Urinary bladder (tissue), 4 donors: Measurements from ENCODE around the gene ZSCAN31. TPM values are rescaled to one million over a fixed set of nuclear protein-coding genes. Genes with fewer than 3 reads are reported as not detected.
A peak's percentile ranks its signal among the peaks of the same experiment; 100 is the strongest.
"Not testable (repeated sequence)": the region's sequence is repeated elsewhere in the genome, so short reads cannot be mapped to it uniquely, and the experiment has no call there.

Experiments
- DNase-seq: peaks from one replicate; pipeline ENCODE4 v3.0.0-alpha.2; 2015; ENCODE audit errors: extremely low spot score
- H3K27ac ChIP-seq: one replicate; pipeline ENCODE4 v1.5.1; 2013; ENCODE audit warnings: low read depth, mild to moderate bottlenecking, moderate library complexity
- H3K36me3 ChIP-seq: one replicate; pipeline ENCODE4 v1.6.1; 2013; ENCODE audit warnings: mild to moderate bottlenecking, moderate library complexity; ENCODE audit not compliant: insufficient read depth
- H3K4me1 ChIP-seq: one replicate; pipeline ENCODE4 v1.6.1; 2013; ENCODE audit warnings: mild to moderate bottlenecking, moderate library complexity; ENCODE audit not compliant: insufficient read depth
- H3K4me3 ChIP-seq: one replicate; pipeline ENCODE4 v1.5.1; 2013; ENCODE audit warnings: low read depth, low read length
- whole genome bisulfite sequencing: extraction: QIAGEN DNeasy Blood & Tissue Kit; methylation state at CpG from one replicate; pipeline ENCODE4 v1.1.7; 2013; 5-methylcytosine and 5-hydroxymethylcytosine counted together
- polyA plus RNA-seq: library from polyadenylated mRNA; stranded (reverse); fragments of 200-250 nt; gene quantifications from one replicate; pipeline ENCODE4 v1.2.3, GENCODE V29; 2013
- total RNA-seq: library from RNA; depleted of rRNA; stranded (reverse); fragments of >200 nt; gene quantifications from one replicate; pipeline ENCODE4 v1.2.3, GENCODE V29; 2014
- donor health status: healthy with polysubstance abuse.
- donor health status: healthy.

Gene ZSCAN31
- total and polyA plus RNA-seq, 2 donors = 10.1 to 21.5 TPM

- peaks cover 8% of the 10 kb centered on the region for H3K36me3 ChIP-seq
- no peak overlapping the region for H3K27ac ChIP-seq
- no peaks in the 10 kb centered on the region for H3K4me1 ChIP-seq
- H3K4me3 ChIP-seq = no peak overlapping the region
- 96% methylated on average over 1 of the region's 1 CpG for WGBS
- DNase-seq = no peak
Observed at GRCh38 chr6:28323813-28324424, 12.0 kb downstream of the ZSCAN31 start.

GRCh38 chr6:28322661-28323060, 13.3 kb downstream of the ZSCAN31 start:
- WGBS = 88% methylated on average over 3 of the region's 3 CpGs
- no peaks in the 10 kb centered on the region for H3K4me1 ChIP-seq
- no peak overlapping the region for H3K4me3 ChIP-seq
- H3K36me3 ChIP-seq = peaks cover 8% of the 10 kb centered on the region
- no peak for DNase-seq
- no peak overlapping the region for H3K27ac ChIP-seq

GRCh38 chr6:28317866-28318265, 18.1 kb downstream of the ZSCAN31 start:
- H3K4me3 ChIP-seq, H3K27ac ChIP-seq, H3K36me3 ChIP-seq, DNase-seq, H3K4me1 ChIP-seq: not testable (repeated sequence)
- 94% methylated on average over 8 of the region's 8 CpGs for WGBS

- 57% methylated on average over 3 of the region's 3 CpGs for WGBS
- Histone ChIP-seq H3K36me3 (peaks cover 2% of the 10 kb centered on the region), H3K4me3 (no peak overlapping the region), H3K27ac (no peak overlapping the region), H3K4me1 (no peaks in the 10 kb centered on the region)
- no peak for DNase-seq
Observed at GRCh38 chr6:28315628-28316027, 20.3 kb downstream of the ZSCAN31 start.

- Histone ChIP-seq H3K4me3 (no peak overlapping the region), H3K4me1 (no peaks in the 10 kb centered on the region), H3K36me3 (peaks cover 2% of the 10 kb centered on the region), H3K27ac (no peak overlapping the region)
- WGBS = 88% methylated on average over 23 of the region's 23 CpGs
- no peak for DNase-seq
Observed at GRCh38 chr6:28312939-28313338, 23.0 kb downstream of the ZSCAN31 start.

- Histone ChIP-seq H3K4me3 (no peak overlapping the region), H3K36me3 (peaks cover 2% of the 10 kb centered on the region), H3K4me1 (no peaks in the 10 kb centered on the region), H3K27ac (no peak overlapping the region)
- 80% methylated on average over 9 of the region's 9 CpGs for WGBS
- DNase-seq = no peak
Observed at GRCh38 chr6:28311139-28311823, 24.7 kb downstream of the ZSCAN31 start.

GRCh38 chr6:28306363-28306762, 29.6 kb downstream of the ZSCAN31 start:
- not testable (repeated sequence) for DNase-seq, H3K36me3 ChIP-seq, H3K4me1 ChIP-seq, H3K27ac ChIP-seq, H3K4me3 ChIP-seq

GRCh38 chr6:28303570-28303969, 32.4 kb downstream of the ZSCAN31 start:
- H3K4me1 ChIP-seq = no peaks in the 10 kb centered on the region
- H3K36me3 ChIP-seq = no peaks in the 10 kb centered on the region
- no peak for DNase-seq
- no peak overlapping the region for H3K27ac ChIP-seq
- 90% methylated on average over 3 of the region's 3 CpGs for WGBS
- H3K4me3 ChIP-seq = no peak overlapping the region

GRCh38 chr6:28296520-28297060, 39.4 kb downstream of the ZSCAN31 start:
- H3K4me3 ChIP-seq = no peak overlapping the region
- H3K27ac ChIP-seq = no peak overlapping the region
- H3K4me1 ChIP-seq = no peaks in the 10 kb centered on the region
- 89% methylated on average over 7 of the region's 7 CpGs for WGBS
- H3K36me3 ChIP-seq = no peaks in the 10 kb centered on the region
- DNase-seq = no peak

GRCh38 chr6:28295326-28295725, 40.6 kb downstream of the ZSCAN31 start:
- Histone ChIP-seq H3K27ac (no peak overlapping the region), H3K36me3 (no peaks in the 10 kb centered on the region)
- 94% methylated on average over 5 of the region's 5 CpGs for WGBS

GRCh38 chr6:28291573-28291972, 44.4 kb downstream of the ZSCAN31 start:
- DNase-seq = no peak

More at GRCh38 chr6:28295326-28295725, 40.6 kb downstream of the ZSCAN31 start:
- no peaks in the 10 kb centered on the region for H3K4me1 ChIP-seq
- DNase-seq = no peak
- no peak overlapping the region for H3K4me3 ChIP-seq

GRCh38 chr6:28282926-28283325, 53.0 kb downstream of the ZSCAN31 start:
- no peak for DNase-seq
- Histone ChIP-seq H3K4me3 (no peak overlapping the region), H3K27ac (no peak overlapping the region), H3K36me3 (no peaks in the 10 kb centered on the region), H3K4me1 (no peaks in the 10 kb centered on the region)
- 97% methylated on average over 2 of the region's 2 CpGs for WGBS

More at GRCh38 chr6:28291573-28291972, 44.4 kb downstream of the ZSCAN31 start:
- Histone ChIP-seq H3K36me3 (no peaks in the 10 kb centered on the region), H3K4me1 (no peaks in the 10 kb centered on the region), H3K27ac (no peak overlapping the region), H3K4me3 (no peak overlapping the region)

GRCh38 chr6:28281288-28282064, 54.5 kb downstream of the ZSCAN31 start, which contains the start of gene PGBD1:
Gene PGBD1 (plus strand): TSS chr6:28281572. CDS start chr6:28283814, 2,242 bp downstream.
- DNase-seq = peak; percentile 15
- peak within 1 kb of the TSS; percentile 63 for H3K4me3 ChIP-seq
- H3K4me1 ChIP-seq = no peaks in the 10 kb centered on the region
- no peak within 1 kb of the TSS for H3K27ac ChIP-seq
- under 1% methylated on average over 50 of the region's 50 CpGs for WGBS
- no peaks in the 10 kb centered on the region for H3K36me3 ChIP-seq
